Measurements from ENCODE around the gene TMEM198. TPM values are rescaled to one million over a fixed set of nuclear protein-coding genes. Genes with fewer than 3 reads are reported as not detected.

TMEM198 gene
- total RNA-seq, 1 donor from 2014 or later = 2.2 TPM

DNA sequence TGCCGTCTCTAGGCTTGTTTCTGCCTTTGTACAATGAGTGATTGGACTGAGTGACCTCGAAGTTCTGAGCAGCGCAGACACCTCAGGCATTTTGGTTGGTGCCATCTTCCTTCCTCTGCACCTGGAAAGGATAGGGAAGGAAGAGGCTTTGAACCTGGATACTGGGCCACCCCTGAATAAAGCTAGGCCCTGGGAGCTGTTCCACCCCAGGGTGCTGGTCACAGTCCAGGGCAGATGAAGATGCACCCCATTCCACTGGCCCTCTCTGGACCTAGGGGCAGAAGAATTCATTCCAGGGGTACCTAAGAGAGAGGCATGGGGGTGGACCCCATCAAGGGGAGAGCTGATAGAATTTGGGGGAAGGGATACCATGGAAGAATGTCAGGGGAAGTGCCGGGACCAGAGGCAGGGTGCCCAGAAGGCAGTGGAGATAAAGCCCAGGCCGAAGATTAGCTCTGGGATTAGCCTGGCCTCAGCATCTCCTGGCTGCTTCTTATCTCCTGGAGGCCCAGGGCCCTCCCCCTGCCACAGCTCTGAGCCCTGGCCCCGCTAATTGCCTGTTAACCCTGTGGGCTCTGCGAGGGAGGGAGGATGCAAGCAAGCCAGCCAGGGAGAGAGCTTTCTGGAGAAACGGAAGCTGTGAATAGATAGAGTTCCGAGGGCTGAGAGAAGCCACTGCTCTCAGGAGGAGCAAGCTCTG is 18.1 kb upstream of the TMEM198 start:
- no peak for DNase-seq (ENCODE audit: low read depth)

DNA sequence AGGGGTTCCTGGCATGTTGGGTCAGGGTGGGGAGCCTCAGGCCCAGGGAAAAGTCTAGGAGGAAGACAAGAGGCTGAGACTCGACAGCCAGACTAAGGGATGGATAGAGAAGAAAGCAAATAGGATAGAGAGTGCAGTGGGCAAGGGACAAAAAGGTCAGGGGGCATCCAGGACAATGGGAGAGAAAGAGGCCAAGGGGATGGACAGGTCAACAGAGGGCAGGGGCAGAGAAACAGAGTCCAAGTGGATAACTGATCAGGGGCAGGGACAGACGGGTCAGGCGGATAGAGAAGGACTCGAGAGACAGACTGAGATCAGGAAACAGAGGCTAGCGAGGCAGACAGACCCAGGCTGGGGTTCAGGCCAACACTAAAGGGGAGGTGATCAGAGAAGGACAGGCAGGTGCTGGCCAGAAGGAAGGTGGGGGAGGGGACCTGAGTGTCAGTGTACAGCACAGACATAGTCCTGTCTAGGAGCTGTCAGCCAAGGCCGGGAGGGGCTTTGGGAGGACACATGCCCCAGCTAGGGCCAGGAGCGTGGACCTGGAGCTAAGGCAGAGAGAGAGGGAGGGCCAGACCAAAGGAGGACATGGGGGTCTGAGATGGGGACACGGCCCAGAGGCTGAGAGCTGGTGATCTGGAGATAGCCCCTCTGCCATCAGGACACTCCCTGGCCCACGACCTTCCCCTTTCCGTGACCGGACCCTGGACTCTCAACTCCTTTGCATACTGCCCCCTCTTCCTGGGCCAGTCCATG is 17.3 kb upstream of the TMEM198 start:
- DNase-seq (ENCODE audit: low read depth) = no peak

DNA sequence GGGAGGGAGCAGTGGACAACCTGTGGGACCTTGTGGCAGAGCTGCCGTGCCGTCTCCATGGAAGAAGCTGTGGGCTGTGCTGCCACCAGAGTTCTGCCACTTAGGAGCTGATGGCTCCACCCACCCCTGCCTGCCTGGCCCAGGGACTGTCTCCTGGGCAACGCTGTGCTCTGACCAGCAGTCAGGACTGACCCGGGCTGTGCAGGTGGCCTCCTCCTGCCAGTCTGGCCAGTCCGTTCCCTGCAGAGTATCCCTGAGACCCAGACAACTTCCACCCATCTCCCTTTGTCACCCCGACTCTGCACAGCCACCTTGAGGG is 16.8 kb upstream of the TMEM198 start:
- peak; percentile 46 for DNase-seq (ENCODE audit: low read depth)

DNA sequence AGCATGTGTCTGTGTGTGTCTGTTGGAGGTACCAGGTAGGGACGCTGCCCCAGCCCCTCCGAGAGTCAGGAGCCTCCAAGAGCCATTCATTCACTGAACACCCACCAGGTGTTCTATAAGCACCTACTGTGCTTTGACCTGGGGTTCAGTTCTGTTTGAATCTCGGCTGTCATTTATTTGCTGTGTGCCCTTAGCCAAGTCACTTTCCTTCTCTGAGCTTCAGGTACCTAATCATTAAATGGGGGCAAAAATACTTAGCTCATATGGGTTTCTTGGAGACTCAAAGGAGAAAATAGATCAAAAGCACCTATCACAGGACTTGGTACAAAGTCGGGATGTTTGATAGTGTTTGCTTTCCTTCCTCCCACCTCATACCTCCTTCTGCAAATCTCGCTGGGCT is 16.4 kb upstream of the TMEM198 start:
- no peak for DNase-seq (ENCODE audit: low read depth)

DNA sequence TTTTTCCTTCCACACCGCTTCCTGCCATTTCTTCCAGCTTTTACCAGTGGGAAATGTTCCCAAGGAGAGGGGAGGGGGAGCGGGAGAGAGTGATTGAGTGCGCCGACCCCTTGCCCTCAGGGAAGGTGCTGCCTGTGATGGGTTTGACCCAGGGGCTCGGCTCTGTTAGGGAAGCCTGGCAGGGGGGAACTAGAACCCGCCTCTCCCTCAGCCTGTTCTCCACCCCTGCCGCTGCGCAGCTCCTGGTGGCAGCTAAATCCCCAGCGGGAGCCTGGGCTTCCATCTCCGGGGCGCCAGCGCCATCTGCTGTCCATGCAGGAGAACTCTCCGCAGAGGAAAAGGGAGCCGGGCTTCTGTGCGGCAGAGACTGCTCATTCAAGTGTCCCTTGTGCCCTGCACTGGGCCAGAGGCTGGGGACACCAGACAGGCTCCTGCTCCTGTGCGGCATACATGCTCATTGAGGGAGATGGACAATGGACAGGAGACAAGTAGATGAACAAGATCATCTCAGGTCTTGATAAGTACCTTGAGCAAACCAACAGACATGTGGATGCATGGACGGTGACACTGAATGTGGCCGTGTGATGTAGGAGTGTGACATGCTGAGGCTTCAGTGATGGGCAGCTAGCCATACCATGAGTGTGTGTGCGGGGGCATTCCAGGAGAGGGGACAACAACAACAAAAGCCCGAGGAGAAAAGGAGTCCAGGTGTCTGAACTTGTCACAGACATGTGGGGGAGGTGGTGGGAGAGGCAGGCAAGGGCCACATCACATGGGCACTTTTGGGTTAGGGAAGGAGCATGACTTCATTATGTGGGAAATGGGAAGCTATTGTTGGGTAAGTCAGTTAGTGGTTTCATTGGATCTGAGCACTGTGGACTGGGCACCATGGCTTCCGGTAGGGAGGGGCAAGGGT is 13.5 kb upstream of the TMEM198 start:
- peak; percentile 57 for DNase-seq (ENCODE audit: low read depth)

DNA sequence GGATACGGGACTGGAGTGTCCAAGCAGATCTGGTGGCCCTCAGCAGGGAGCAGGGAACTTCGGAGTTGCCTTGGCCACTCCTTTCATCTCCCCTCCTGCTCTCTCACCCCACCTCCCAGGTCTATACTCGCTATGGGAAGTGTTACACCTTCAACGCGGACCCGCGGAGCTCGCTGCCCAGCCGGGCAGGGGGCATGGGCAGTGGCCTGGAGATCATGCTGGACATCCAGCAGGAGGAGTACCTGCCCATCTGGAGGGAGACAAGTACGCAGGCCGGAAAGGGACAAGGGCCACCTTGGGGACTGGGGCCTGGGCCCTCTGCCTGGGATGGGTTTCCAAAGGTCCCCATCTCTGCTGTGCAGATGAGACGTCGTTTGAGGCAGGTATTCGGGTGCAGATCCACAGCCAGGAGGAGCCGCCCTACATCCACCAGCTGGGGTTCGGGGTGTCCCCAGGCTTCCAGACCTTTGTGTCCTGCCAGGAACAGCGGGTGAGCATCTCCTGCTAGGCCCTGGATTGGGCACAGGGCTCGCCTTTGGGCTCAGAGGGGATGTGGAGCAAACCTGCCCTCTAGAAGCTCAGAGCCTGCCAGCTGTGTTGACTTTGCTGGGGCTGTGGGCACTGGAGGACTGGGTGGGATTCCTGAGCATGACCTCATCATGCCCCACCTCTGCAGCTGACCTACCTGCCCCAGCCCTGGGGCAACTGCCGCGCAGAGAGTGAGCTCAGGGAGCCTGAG is 12.0 kb upstream of the TMEM198 start:
- DNase-seq (ENCODE audit: low read depth) = no peak

DNA sequence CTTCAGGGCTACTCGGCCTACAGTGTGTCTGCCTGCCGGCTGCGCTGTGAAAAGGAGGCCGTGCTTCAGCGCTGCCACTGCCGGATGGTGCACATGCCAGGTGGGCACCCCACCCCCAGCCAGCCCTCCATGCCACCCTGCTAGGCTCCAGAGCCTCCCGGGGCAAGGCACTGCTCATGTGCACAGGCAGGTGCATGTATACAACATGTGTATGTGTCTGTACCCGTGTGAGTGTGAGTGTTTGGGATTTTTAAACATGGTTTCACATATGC is 11.5 kb upstream of the TMEM198 start:
- DNase-seq (ENCODE audit: low read depth) = no peak

DNA sequence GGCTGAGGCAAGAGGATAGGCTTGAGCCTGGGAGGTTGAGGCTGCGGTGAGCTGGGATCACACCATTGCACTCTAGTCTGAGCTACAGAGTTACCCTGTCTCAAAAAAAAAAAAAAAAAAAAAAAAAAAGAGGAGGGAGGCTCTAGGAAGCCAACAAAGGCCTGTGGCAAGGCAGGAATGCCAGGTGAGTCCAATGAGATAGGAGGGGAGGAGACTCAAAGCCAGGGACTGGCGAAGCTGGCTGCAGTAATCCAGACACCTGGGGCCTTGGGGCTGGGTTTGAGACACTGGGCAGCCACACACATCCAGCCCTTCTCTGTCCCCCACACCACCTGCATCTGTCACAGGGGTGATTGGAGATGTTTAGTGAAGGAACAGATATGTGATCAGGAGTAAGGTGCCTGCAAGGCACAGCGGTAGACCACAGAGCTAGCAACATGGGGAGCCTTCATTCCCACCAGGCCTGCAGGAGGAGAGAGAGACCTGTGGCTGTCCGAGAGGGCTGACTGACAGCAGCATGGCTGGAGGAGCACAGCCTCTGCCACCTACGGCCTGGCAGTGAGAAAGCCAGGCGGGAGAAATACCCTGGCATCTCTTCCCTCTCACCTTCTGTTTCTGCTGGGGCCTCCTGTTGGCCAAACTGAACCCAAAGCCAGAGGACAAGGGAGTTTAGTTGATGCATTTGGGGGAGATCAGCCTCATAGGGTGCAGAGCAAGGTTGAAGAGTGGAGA is 9.7 kb upstream of the TMEM198 start:
- DNase-seq (ENCODE audit: low read depth) = no peak

DNA sequence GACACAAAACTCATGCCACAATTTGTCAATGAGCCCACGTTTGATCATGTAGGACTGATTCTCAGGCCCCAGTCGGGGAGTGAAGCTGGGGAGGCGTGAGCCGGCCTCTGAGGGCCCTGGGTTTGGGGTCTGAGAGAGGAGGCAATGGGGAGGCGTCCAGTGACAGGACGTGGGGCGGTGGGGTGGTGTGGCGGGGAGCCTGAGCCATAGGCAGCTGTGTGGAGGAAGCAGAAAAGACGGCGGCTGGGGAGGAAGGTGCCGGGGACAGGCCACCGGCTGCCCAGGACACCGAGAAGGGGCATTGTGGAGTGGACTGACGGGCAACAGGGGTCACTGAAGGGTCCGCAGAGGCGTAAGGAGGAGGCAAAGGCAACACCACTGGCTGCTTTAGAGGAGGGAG is 7.4 kb upstream of the TMEM198 start:
- no peak for DNase-seq (ENCODE audit: low read depth)

DNA sequence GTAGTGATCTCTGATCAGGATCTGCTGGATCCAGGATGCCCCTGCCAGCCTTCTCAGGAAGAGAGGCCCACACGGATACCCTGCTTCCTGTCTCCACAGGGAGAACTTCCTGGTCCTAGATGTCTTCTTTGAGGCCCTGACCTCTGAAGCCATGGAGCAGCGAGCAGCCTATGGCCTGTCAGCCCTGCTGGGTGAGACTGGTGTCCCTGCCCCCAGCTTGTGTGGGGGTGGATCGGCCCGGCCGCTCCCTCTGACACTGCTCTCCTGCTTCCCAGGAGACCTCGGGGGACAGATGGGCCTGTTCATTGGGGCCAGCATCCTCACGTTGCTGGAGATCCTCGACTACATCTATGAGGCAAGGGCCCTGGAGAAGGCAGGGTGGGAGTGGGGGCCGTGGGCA is 6.9 kb upstream of the TMEM198 start:
- DNase-seq (ENCODE audit: low read depth) = no peak

DNA sequence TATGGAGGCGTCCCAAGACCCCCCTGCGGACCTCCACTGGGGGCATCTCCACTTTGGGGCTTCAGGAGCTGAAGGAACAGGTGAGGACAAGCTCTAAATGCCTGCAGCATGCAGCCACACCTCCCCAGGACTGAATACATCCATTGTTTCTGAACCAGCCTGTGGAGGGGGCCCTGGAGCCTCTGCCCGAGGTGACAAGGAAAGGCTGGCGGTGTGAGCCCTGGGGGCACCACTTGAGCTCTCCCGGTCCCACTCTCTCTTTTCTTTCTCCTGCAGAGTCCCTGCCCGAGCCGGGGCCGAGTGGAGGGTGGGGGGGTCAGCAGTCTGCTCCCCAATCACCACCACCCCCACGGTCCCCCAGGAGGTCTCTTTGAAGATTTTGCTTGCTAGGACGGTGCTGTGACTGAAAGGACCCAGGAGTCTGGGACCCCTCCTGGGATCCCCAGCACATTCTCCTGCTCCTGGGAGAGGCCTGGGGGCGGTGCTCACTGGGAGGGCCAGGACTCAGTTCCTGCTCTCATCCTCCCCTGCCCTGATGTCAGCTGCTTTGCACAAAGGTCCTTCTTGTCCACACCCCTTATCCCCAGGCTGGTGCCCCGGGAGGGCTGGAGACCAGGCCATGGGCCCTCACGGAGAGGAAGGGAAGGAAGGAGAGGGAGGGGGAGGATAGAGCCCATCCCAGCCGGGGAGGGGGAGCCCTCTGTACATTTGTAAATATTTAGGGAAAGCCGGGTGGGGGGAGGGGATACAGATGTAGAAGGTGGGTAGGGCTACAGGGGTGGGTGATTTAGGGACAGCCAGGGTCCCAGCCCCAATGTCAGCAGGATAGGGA is 6.0 kb upstream of the TMEM198 start:
- DNase-seq (ENCODE audit: low read depth) = no peak

DNA sequence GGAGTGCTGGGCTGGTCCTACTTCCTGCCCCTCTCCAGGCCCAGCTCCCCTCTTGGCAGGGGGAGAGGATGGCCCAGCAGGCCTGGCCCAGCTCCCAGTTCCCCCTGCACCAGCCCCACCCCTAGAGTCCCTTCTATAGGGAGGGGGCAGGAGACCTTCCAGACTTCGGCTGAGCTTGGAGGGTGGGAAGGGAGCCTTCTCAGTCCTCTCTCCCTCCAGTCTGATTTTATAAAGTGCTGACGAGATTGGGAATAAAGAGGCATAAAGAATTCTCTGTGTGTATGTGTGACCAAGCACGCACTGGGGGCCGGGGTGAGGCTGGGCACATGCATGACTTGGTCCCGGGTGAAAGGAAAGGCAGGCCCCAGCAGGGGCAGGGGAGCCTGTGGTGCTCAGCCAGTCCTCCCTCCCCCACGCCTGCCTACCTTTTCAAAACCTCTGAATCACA is 5.3 kb upstream of the TMEM198 start:
- DNase-seq (ENCODE audit: low read depth) = no peak

DNA sequence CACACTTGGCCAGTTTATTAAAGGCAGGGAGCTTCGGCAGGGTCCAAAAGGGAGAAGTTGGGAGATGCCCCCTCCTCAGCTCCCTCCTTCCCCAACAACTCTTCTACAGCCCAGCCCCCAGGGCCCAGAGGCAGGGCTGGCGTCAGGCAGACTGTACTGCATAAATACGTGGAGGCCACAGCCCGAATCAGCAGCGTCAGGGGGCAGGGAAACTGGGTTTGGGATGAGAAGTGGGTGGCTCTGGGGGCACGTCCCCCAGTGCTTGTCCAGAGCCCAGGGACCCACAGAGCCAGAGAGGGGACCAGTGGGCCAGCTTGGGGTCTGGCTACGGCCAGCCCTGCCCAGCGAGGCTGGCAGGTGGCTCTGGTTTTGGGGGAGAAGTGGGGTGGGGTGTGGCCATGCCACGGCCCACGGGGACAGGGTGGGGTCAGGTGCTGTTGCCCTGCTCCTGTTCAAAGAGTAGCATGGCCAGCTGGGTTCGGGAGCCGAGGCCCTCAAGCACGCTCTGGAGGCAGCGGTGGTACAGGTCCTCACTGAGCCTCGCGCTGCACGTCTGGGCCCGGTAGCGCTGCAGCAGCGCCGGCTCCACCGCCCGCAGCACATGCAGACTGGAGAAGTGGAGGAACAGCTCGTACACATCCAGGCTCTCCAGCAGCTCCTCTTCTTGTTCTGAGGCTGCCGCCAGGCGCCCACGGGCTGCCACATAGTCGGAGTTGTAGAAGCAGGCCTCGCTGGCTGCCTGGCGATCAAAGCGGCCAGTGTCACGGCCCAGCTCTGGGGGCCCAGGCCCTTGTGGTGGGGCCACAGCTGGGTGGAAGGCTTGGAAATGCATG is 4.7 kb upstream of the TMEM198 start:
- no peak for DNase-seq (ENCODE audit: low read depth)

DNA sequence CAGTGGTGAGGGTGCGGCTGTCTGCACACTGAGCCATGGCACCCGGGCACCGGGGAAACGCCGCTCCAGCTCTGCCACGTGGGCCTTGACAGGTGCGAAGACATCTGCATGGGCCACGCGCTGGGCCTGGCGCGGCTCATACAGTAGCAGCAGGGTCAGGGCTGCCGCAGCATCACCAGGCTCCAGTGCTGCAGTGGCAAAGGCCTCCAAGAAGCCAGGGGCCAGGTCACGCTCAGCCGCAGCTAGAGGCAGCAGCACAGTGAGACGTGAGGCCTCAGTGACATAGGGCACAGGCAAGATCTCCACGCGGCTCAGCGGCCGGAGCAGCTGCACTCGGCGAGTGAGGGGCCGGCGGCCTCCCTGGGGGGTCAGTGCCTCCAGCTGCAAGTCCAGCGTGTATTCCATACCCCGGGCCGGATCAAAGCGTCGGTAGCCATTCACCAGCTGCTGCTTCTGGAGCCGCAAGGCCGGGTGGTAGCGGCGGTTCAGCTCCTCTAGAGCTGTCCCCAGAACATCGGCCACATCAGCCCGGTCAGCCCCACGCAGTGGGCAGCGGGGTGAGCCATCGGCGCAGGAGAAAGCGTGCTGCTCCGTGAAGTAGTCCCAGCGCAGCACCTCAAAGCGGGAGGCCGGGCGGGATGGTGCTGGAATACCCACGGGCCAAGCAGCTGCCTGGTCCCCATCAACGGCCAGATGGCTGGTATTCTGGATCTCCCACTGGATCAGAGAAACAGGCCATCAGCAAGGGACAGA is 3.7 kb upstream of the TMEM198 start:
- no peak for DNase-seq (ENCODE audit: low read depth)

DNA sequence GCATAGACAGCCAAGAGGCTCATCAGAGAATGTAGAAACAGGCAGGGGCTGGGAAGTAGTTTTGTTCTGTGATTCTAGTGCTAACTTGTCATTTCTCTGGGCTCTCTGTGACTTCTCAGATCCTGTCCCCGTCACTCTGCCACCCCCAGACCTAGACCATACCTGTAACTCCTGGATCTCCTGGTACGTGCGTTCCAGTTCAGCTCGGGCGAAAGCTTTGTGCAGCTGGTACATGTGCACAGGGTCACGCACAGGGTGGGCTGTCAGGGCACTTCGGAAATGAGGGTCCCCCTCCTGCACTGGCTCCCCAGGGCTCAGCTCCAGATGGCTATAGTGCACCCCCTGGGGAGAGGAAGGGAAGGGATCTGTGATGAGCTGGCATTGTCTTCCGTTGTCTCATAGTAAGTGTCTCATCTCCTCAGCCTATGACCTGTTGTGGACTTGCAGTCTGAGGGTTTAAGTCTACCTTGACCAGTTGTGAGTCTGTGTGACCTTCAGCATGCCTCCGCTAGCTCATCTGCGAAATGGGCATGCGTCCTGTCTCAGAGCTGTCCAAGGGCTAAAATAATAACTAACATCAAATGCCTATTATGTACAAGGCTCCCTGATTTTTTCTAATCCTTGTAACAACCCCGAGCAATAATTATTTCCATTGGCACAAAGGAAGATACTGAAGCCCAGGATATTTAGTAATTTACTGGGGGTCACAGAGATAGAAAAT is 2.9 kb upstream of the TMEM198 start:
- DNase-seq (ENCODE audit: low read depth) = no peak

DNA sequence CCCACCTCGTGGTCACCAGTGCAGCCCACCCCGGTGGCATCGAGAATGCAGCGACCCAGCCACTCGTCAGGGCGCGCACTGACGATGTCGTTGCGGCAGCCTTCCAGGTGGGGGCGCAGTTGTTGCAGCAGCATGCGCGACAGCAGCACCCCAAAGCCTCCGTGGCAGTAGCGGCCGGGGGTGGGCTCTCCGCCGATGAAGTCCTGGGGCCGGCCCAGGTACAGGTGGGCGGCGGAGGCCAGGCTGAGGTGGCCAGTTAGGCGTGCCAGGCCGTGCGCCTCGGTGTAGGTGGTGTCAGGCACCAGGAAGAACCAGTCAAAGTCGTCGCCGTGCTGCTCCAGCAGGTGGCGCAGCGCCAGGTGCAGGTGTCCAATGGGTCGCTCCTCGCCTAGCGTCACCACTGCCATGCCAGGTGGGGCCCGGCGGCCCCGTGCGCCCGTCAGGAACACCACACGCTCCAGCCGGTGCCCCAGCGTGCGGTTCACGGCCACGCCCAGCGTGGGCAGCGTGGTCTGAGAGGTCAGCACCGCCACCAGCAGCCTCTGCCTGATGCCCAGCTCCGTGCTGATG is 2.1 kb upstream of the TMEM198 start:
- peak; percentile 55 for DNase-seq (ENCODE audit: low read depth)

DNA sequence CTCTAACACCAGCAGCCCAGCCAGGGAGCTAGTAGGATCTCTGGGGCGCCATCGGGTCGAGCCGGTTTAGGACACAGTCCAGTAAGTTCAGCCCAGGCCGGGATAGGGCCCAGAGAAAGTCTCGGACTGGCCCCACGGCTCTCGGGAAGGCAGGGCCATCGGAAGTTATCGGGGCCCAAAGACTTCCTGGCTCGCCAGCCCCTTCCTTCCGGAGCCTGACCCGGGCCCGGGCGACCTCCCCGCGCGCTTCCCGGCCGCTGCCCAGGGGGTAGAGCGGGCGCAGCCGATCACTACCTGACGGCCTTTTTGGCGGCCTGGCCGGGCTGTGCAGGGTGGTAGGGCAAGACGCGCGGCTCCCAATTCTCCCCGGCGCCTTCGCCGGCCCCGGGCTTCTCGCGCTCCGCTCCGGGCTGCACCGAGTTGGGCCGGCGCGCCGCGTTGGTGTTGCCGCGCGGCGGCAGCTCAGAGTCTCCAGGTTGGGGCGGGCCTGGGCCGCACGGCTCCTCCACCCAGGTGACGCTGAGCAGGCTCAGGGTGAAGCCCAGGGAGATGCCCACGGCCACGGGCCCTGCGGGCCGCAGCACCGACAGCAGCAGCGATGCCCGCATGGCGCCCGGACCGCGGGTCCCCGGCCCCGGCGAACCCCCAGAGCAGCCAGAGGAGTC is 765 bp upstream of the TMEM198 start:
- no peak for DNase-seq (ENCODE audit: low read depth)

Measured in renal cortical epithelial cell (primary cell).